ENCODE data around the gene B4GALT6. TPM values are rescaled to one million over a fixed set of nuclear protein-coding genes. Genes with fewer than 3 reads are reported as not detected.

The B4GALT6 gene
- total and polyA plus RNA-seq, 2 donors (not counting 1 experiment from before 2014, with no cell fraction given): 1.7 TPM; not detected in 1

- Histone ChIP-seq H3K27me3 (replicated peaks in 1 of 4; ENCODE audit: control extremely low read depth in 1 of 4, control insufficient read depth in 3 of 4, insufficient read depth in 4 of 4, low read length in 3 of 4) (no peaks in the 10 kb centered on the region), H3K9me3 (ENCODE audit: control extremely low read depth in 1 of 3, control insufficient read depth in 2 of 3, insufficient read depth in 1 of 3, low read length in 2 of 3) (no peaks in the 10 kb centered on the region), H3K4me3 (ENCODE audit: control extremely low read depth in 1 of 5, extremely low read depth in 1 of 5, insufficient read depth in 1 of 5, low read depth in 2 of 5, low read length in 4 of 5) (no peak overlapping the region), H4K20me1 (ENCODE audit: control insufficient read depth, insufficient read depth, low read length, poor library complexity, severe bottlenecking) (no peaks in the 10 kb centered on the region), H3K4me1 (ENCODE audit: control insufficient read depth in 2 of 2, insufficient read depth in 2 of 2, low read length in 2 of 2) (no peaks in the 10 kb centered on the region), H3K79me2 (ENCODE audit: control insufficient read depth, insufficient read depth, low read length) (no peaks in the 10 kb centered on the region), H2AFZ (ENCODE audit: insufficient read depth, low read depth, low read length, poor library complexity, severe bottlenecking) (no peak overlapping the region), H3K36me3 (replicated peaks in 1 of 2; ENCODE audit: control extremely low read depth in 1 of 2, control insufficient read depth in 1 of 2, extremely low read depth in 1 of 2, insufficient read depth in 2 of 2, low read length in 1 of 2) (no peaks in the 10 kb centered on the region), H3K27ac (ENCODE audit: low read length in 2 of 2) (no peak overlapping the region), H3K4me2 (replicated peaks; ENCODE audit: low read depth, low read length, poor library complexity, severe bottlenecking) (no peak overlapping the region), H3K9ac (ENCODE audit: low read length) (no peak overlapping the region)
- Mint-ChIP-seq H3K27ac (no peak overlapping the region), H3K4me3 (no peak overlapping the region), H3K27me3 (no peaks in the 10 kb centered on the region), H3K4me1 (no peaks in the 10 kb centered on the region), H3K9me3 (ENCODE audit: insufficient read depth) (no peaks in the 10 kb centered on the region)
- ChIA-PET POLR2A (no interaction called here), CTCF (no interaction called here)
- intact Hi-C loops (cut with micrococcal nuclease): no loop called here
- TF ChIP-seq, protein P1, sequence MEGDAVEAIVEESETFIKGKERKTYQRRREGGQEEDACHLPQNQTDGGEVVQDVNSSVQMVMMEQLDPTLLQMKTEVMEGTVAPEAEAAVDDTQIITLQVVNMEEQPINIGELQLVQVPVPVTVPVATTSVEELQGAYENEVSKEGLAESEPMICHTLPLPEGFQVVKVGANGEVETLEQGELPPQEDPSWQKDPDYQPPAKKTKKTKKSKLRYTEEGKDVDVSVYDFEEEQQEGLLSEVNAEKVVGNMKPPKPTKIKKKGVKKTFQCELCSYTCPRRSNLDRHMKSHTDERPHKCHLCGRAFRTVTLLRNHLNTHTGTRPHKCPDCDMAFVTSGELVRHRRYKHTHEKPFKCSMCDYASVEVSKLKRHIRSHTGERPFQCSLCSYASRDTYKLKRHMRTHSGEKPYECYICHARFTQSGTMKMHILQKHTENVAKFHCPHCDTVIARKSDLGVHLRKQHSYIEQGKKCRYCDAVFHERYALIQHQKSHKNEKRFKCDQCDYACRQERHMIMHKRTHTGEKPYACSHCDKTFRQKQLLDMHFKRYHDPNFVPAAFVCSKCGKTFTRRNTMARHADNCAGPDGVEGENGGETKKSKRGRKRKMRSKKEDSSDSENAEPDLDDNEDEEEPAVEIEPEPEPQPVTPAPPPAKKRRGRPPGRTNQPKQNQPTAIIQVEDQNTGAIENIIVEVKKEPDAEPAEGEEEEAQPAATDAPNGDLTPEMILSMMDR (IDR thresholded peaks at IDR 0.05): no peak
- no peak for TF ChIP-seq EZH2 (IDR thresholded peaks at IDR 0.05; ENCODE audit: borderline replicate concordance, insufficient read depth, low read depth, low read length, poor library complexity, severe bottlenecking)
- ATAC-seq (ENCODE audit: low read depth) (no peak), DNase-seq (no peak)
- no CpG with 5 or more reads among the region's 5 CpGs for WGBS (ENCODE audit: insufficient coverage)
These were observed 98.4 kb downstream of the B4GALT6 start for GRCh38 chr18:31585991-31586390.

DNA sequence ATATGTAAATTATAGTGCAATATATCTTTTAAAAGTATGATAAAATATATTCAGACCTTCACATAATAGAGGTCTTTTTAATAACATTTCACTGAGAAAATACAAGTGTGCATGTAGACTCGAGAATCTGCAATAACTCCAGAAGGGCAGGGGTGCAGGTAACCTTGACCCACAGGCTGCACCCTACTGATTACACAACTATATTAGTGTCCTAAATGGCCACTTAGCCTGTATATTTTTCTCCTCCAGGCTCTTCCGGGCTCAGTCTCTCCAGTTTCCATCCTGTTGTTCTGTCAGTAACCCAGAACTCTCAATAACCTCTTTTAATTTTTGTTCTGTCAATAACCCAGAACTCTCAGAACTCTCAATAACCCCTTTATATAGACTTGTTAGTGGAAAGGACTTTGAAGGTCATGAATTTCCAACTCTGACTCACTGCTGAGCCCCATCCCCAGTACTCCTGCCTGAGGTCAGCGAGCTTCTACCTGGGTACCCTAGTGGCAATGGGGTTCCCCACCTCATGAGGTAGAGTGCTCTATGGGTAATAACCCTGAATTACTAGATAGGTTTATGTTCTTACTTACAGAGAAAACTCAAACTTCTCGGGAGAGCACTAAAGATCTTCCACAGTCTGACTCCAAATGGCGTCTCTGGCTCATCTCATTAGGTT, 101.1 kb downstream of the B4GALT6 start:
- TF ChIP-seq, protein P1 (IDR thresholded peaks at IDR 0.05): no peak
- no peak for TF ChIP-seq EZH2 (IDR thresholded peaks at IDR 0.05; ENCODE audit: borderline replicate concordance, insufficient read depth, low read depth, low read length, poor library complexity, severe bottlenecking)
- no peak for ATAC-seq (ENCODE audit: low read depth)
- Histone ChIP-seq H3K4me1 (ENCODE audit: control insufficient read depth in 2 of 2, insufficient read depth in 2 of 2, low read length in 2 of 2) (no peaks in the 10 kb centered on the region), H3K36me3 (replicated peaks in 1 of 2; ENCODE audit: control extremely low read depth in 1 of 2, control insufficient read depth in 1 of 2, extremely low read depth in 1 of 2, insufficient read depth in 2 of 2, low read length in 1 of 2) (no peaks in the 10 kb centered on the region), H4K20me1 (ENCODE audit: control insufficient read depth, insufficient read depth, low read length, poor library complexity, severe bottlenecking) (no peaks in the 10 kb centered on the region), H3K27ac (ENCODE audit: low read length in 2 of 2) (no peak overlapping the region), H3K27me3 (replicated peaks in 1 of 4; ENCODE audit: control extremely low read depth in 1 of 4, control insufficient read depth in 3 of 4, insufficient read depth in 4 of 4, low read length in 3 of 4) (no peaks in the 10 kb centered on the region), H3K9me3 (ENCODE audit: control extremely low read depth in 1 of 3, control insufficient read depth in 2 of 3, insufficient read depth in 1 of 3, low read length in 2 of 3) (no peaks in the 10 kb centered on the region), H3K9ac (ENCODE audit: low read length) (no peak overlapping the region), H3K79me2 (ENCODE audit: control insufficient read depth, insufficient read depth, low read length) (no peaks in the 10 kb centered on the region), H2AFZ (ENCODE audit: insufficient read depth, low read depth, low read length, poor library complexity, severe bottlenecking) (no peak overlapping the region), H3K4me3 (ENCODE audit: control extremely low read depth in 1 of 5, extremely low read depth in 1 of 5, insufficient read depth in 1 of 5, low read depth in 2 of 5, low read length in 4 of 5) (no peak overlapping the region), H3K4me2 (replicated peaks; ENCODE audit: low read depth, low read length, poor library complexity, severe bottlenecking) (no peak overlapping the region)
- Mint-ChIP-seq H3K4me1 (no peaks in the 10 kb centered on the region), H3K9me3 (ENCODE audit: insufficient read depth) (no peaks in the 10 kb centered on the region), H3K27me3 (no peaks in the 10 kb centered on the region), H3K27ac (no peak overlapping the region), H3K4me3 (no peak overlapping the region)
- POLR2A ChIA-PET: no interaction called here
- no peak for DNase-seq
- intact Hi-C loops (cut with micrococcal nuclease): no loop called here
- CTCF ChIA-PET: no interaction called here
- WGBS (ENCODE audit: insufficient coverage): 89% methylated on average over 3 of the region's 5 CpGs
